Head of caudate nucleus (tissue), 42 donors: ENCODE data around the gene NDFIP1.

ENCODE experiments used
- DNase-seq, 42 donors: peaks; one replicate each; pipeline versions ENCODE4 v3.0.0 to v3.0.0-alpha.2; 2020 to 2021; ENCODE audit warnings: mixed read lengths in 7 of 42
- intact Hi-C: fragments of 100-400 bp; cut with DNase I; formaldehyde crosslinking; loops from one replicate; pipeline ENCODE4 v1.15.0; 2022

Gene NDFIP1

GRCh38 chr5:142110046-142110531, 1.5 kb downstream of the NDFIP1 start:
- intact Hi-C loops: no loop called here
- peak in 11 of 42 donors; percentile 4 to 41 (median 20) for DNase-seq

DNA sequence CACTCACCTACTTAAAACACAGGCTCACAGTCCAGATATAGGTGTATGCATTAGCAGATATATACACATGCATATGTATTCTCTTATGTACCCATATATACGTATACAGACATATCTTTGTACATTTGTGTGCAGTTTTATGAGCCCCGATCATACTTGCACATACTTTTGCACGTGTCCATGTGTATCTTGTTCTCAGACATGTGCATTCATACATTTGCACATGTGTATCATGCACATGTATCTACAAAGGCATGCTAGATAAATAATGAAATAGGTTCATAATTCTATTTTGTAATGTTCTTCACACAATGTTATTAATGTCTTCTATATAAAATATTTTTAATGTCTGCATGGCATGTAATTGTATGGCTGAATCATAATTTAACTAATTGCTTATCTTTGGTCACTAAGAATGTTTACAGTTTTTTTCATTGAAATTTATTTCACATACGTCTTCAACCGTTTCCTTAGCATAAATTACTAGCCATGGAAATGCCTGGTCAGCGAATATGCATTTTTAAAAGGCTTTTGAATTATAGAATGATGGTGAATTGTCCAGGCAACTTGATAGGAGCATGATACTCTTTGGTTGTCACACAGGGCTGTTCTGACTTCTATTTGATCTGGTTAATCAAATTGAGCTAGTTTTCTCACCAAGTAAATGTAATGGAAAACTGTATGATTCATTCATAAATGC, 2.6 kb downstream of the NDFIP1 start:
- intact Hi-C loops: no loop called here

GRCh38 chr5:142114687-142115086, 6.1 kb downstream of the NDFIP1 start:
- intact Hi-C loops: no loop called here
- no peak for DNase-seq

More for the DNA sequence above, 2.6 kb downstream of the NDFIP1 start:
- no peak for DNase-seq

DNA sequence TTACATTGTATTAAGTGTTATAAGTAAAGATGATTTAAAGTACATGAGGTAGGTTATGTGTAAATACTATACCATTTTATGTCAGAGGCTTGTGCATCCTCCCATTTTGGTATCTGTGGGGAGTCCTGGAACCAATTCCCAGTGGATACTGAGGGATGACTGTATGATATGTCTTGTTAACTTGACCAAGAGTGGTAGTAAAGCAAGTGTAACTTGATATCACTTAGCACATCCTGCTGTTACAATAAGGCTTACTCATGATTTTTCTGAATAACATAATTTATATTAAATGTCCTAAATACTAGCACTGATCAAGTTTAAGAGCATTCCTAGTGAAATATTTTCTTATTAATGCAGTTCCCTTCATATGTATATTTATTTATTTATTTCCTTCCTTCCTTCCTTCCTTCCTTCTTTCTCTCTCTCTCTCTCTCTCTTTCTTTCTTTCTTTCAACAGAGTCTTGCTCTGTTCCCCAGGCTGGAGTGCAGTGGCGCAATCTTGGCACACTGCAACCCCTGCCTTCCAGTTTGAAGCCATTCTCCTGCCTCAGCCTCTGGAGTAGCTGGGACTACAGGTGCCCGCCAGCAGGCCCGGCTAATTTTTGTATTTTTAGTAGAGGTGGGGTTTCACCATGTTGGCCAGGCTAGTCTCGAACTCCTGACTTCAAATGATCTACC, 7.5 kb downstream of the NDFIP1 start:
- intact Hi-C loops: no loop called here

DNA sequence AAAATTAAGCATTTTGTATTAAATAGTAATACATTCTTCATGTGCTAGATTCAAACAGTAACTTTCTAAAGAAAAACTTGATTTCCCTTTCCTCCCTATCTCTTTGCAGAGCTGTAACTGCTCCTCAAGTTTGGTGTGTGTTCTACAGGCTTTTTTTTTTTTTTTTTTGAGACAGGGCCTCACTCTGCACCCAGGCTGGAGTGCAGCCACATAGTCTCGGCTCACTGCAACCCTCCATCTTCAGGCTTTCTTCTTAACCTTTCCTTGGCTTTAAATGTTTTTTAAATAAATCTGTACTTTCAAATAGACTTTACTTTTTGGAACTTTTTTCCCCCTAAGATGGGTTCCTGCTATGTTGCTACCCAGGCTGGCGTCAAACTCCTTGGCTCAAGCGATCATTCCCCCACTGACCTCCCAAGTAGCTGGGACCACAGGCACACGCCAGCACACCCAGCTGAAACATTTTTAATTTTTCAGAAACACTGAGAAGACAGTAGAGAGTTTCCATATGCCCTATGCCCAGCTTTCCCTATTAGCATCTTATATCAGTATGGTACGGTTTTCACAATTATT, 9.1 kb downstream of the NDFIP1 start:
- intact Hi-C loops: no loop called here
- no peak for DNase-seq

More for the DNA sequence above, 7.5 kb downstream of the NDFIP1 start:
- DNase-seq: no peak

- no peak for DNase-seq
- intact Hi-C loops: no loop called here
These were observed 9.6 kb downstream of the NDFIP1 start for GRCh38 chr5:142118155-142118686.

DNA sequence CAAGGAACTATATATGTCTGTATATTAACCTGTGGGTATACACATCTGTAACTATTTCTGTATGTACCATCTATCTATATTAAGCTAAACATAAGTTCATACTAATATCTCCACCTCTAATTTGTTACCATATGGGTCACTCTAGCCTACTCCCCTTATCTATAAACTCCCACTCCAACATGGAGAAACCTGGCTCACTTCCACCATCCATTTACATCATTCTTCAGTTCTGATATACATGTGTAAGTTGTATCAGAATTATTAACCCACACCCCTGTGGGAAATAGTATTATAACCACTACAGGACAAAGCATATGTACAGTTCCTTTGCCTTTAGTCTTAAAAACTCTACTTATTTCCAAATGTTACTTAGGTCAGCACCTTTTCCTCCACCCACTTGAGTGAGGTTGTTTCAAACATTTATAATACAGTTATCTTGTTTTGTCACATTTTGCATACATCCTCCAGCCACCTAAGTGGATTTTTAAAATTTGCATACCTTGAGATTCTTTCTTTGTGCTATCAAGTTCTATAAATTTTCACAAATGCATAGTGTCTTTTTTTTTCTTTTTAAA, 10.6 kb downstream of the NDFIP1 start:
- DNase-seq: no peak
- intact Hi-C loops: no loop called here

DNA sequence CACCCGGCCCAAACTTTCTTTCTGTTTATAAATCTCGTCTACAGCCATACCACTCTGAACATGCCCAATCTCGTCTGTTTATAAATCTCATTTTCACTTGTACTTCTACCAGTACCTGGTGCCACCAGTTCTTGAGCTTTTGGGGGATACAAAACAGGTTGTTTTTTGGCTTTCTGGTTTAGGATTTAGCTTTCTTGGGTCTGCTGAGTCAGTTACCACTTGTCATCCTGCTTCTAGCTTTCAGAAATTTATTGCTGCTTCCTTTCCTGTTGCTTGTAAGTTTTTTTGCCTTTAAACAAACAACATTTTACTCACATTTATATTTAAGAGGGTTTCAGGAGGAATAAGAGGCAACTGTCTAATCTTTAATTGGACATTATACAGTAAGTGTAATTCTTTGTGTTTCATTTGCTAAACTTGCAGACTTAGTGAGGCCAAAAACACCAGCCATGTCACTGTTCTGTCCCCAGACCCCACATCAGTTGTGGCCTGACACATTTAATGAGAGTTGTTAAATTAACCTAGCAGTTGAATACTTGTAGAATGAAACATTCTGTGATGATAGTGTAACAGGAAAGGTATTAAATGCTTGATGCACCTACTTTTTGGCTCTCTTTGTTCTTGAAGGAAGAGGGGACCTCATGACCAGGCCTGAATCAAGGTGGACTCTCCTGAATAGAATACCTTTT, 11.8 kb downstream of the NDFIP1 start:
- intact Hi-C loops: no loop called here

GRCh38 chr5:142122121-142122520, 13.5 kb downstream of the NDFIP1 start:
- intact Hi-C loops: no loop called here
- DNase-seq: no peak

More for the DNA sequence above, 11.8 kb downstream of the NDFIP1 start:
- no peak for DNase-seq

DNA sequence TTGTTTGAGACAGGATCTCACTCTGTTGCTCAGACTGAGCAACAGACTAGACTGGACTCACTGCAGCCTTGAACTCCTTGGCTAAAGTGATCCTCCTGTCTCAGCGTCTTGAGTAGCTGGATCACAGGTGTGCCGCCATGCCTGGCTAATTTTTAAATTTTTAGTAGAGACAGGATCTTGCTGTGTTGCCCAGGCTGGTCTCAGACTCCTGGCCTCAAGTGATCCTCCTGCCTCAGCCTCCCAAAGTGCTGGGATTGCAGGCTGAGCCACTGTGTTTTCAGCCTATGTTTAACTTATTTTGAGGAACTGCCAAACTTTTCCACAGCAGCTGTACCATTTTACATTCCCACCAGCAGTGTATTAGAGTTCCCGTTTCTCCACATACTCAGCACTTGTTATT, 16.8 kb downstream of the NDFIP1 start:
- DNase-seq: no peak
- intact Hi-C loops: no loop called here

DNA sequence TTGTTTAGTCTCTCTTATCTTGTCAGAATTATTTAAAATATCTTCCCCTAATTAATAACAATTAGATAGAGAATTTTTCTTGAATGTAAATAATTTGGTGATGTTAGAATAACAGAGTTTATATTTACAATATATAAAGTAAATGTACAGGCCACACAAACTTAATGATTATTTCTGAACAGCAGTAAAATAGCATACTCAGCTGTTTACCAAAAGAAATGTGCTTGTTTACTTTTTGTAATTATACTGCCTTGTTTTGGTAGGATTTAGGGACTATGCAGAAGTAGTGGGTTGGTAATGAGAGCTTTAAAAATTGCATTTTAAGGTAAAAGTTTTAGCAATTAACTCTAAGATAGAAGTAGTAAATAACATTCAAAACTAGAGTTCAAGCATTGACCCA, 17.4 kb downstream of the NDFIP1 start:
- intact Hi-C loops: no loop called here
- DNase-seq: no peak

- intact Hi-C loops: no loop called here
- no peak for DNase-seq
These were observed 20.2 kb downstream of the NDFIP1 start for GRCh38 chr5:142128675-142129208.

- intact Hi-C loops: no loop called here
- DNase-seq: no peak
These were observed 21.0 kb downstream of the NDFIP1 start for GRCh38 chr5:142129446-142130066.

DNA sequence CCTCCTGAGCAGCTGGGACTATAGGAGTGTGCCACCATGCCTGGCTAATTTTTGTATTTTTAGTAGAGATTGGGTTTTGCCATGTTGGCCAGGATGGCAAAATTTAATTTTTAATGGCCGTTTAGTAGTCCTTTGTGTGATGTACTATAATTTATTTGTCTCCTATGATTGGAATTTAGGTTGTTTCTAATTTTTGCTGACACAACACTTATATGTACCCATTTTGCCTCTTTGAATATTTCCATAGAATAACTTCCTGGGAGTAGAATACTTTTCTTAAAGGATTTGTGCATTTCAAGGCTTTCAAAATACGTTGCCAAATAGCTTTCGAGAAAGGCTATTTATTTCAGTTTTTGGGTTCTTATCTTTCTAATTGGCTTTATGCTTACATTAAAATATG, 22.8 kb downstream of the NDFIP1 start:
- intact Hi-C loops: no loop called here
- DNase-seq: no peak

- intact Hi-C loops: no loop called here
- no peak for DNase-seq
These were observed 24.3 kb downstream of the NDFIP1 start for GRCh38 chr5:142132916-142133315.

- intact Hi-C loops: no loop called here
- no peak for DNase-seq
These were observed 25.0 kb downstream of the NDFIP1 start for GRCh38 chr5:142133330-142134206.

GRCh38 chr5:142134331-142135010, 25.9 kb downstream of the NDFIP1 start:
- intact Hi-C loops: no loop called here

More at GRCh38 chr5:142134331-142135010, 25.9 kb downstream of the NDFIP1 start:
- no peak for DNase-seq
